HS-5 (cell line): ENCODE results near the gene TNNT1.
"Not testable (repeated sequence)": the region's sequence is repeated elsewhere in the genome, so short reads cannot be mapped to it uniquely, and the experiment has no call there.

ENCODE experiments used
- DNase-seq: peaks from one replicate; pipeline ENCODE4 v3.0.0-alpha.2; 2012; ENCODE audit warnings: low read depth

TNNT1 gene

GRCh38 chr19:55109527-55110291, 39.3 kb downstream of the TNNT1 start:
- DNase-seq, result no peak

- DNase-seq, result not testable (repeated sequence)
Measured at GRCh38 chr19:55107252-55107651, 41.8 kb downstream of the TNNT1 start.

- no peak for DNase-seq
Measured at GRCh38 chr19:55106591-55106990, 42.4 kb downstream of the TNNT1 start.

DNA sequence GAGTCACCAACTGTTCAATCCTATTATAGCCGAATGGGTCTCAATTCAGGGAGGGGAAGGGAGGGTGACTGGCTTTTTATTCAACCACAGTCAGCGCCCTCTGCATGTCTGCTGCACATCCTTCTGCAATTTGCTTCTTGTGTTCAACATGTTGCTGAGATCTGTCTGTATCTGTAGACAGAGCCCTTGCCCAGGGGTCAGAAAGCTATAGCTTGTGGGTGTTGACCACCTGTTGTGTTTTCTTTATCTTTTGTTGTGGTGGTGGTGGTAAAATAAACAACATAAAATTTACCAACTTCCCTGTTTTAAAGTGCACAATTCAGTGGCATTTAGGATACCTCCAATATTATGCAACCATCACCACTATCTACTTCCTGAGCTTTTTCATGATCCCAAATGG, 43.8 kb downstream of the TNNT1 start:
- DNase-seq, result no peak

DNA sequence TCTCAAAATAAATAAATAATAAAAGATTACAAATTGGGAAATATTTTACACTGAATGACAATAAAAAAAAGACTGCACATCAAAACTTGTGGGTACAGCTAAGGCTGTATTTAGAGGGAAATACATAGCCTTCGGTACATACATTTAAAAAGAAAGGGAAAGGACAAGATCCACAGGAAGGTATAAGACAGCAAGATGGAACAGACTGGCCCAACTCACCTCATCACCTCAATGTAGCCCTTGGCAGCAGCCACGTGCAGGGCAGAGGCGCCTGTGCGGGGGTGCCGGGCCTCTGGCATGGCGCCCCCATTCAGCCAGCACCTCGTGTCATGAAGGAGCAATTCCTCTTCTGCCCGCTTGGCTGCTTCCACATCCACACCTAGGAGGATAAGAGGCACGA, 45.8 kb downstream of the TNNT1 start:
- DNase-seq, result no peak

- DNase-seq, result no peak
Measured at GRCh38 chr19:55101261-55101660, 47.7 kb downstream of the TNNT1 start.

DNA sequence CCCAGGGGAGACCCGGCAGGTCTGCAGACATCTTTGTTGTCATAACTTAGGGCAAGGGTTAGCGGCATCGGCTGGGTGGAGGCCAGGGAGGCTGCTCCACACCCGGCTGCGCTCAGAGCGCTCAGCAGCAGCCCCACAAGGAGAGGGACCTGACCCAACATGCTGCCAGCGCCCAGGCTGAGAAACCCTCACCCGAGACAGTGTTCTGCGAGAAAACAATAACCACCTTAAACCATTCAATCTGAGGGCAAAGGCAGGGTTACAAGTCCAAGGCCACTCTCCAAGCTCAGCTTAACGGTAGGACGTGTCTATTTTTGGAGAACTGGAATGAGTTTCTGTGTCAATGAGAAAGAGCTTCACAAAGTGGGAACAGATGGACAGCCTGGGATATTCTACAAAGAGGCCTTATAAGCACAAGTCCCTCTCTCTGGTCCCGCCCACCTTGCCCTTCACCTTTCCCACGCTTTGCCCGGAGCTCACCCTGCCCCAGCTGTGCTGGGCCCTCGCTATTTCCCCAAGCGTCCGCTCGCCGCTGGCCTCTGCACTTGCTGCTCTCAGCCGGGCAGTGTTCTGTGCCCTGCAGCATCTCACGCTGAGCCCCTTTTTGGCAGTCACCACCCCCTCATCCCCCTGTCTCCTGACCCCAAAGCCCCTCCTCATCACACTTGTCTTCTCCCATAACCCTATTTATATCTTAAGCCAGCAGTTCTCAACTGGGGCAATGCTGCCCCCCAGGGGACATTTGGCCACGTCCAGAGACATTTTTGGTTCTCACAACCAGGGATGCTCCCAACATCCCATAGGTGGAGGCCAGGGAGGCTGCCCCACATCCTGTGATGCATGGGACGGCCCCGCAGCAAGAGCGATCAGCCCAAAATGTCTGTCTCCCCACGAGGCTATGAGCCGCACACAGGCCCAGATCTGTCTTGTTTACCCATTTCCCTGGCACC, 49.2 kb downstream of the TNNT1 start:
- DNase-seq, result no peak

- no peak for DNase-seq
Measured at GRCh38 chr19:55098716-55099556, 50.1 kb downstream of the TNNT1 start.

GRCh38 chr19:55097864-55098715, 50.9 kb downstream of the TNNT1 start:
- no peak for DNase-seq

- DNase-seq, result no peak
Measured at GRCh38 chr19:55096061-55096701, 52.8 kb downstream of the TNNT1 start.

- DNase-seq, result no peak
Measured at GRCh38 chr19:55095260-55096060, 53.5 kb downstream of the TNNT1 start.

- no peak for DNase-seq
Measured at GRCh38 chr19:55094456-55095259, 54.3 kb downstream of the TNNT1 start.

- no peak for DNase-seq
Measured at GRCh38 chr19:55092423-55093318, 56.3 kb downstream of the TNNT1 start.

- DNase-seq, result no peak
Measured at GRCh38 chr19:55091955-55092354, 57.1 kb downstream of the TNNT1 start.

DNA sequence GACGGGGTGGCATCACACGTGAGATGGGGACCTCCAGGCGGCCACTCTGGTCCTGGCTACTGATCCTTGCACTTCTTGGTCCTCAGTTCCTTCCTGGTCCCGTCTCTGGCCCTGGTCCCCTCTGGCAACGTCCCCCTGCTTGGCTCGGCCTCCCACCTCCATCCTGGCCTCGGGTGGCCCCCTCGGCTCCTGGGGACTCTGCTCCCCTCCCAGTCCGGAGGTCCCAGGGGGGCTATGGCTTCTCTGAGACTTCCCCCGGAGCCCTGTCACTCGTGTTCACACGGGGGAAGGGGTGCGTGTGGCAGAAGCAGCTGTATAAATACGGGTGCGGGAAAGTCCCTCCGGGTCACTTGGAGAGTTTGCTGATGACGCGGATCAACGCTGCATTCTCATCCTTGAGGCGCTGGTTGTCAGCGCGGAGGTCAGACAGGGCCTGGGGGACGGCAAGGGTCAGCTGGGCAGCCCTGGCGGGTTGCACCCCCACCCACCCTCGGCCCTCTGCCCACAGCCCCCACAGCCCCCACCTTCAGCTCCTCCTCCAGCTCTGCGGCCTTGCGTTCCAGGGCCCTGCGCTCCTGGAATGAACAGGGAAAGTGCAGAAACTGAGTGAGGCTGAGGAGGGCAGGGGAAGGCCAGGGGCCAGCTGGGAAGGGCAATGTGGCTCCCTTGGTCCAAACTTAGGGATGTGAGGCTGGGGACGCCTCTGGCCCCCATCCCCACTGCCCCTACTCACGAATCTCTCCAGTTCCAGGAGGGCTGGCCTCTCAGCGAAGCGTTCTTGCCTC, 57.7 kb downstream of the TNNT1 start:
- no peak for DNase-seq

GRCh38 chr19:55090564-55090963, 58.4 kb downstream of the TNNT1 start:
- no peak for DNase-seq

DNA sequence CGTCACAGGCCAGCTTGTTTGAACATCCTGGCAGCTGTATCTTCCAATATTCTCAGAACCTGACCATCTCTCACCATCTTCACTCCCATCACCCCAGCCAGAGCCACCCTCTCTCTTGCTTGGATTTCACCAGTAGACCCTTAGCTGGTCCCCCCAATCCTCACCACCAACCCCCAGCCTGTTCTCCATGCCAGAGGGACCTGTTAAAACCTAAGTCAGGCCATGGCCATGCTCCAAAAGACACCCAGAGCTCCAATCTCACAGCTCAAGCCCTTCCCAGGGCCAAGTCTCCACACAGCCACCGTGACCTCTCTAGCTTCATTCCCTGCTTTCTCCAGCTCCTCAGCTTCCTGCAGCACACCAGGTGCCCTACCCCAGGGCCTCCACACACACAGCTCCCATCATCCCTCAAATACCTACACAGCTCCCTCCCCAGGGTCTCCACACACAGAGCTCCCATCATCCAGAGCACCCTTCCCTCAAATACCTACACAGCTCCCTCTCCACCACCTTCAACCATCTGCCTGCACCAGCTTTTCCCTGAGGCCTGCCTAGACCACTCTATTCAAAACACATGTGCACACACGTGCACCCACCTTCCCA, 59.6 kb downstream of the TNNT1 start:
- DNase-seq, result no peak
